Body of pancreas (tissue), 4 donors: Measurements from ENCODE around the gene RBMS1. TPM values are rescaled to one million over a fixed set of nuclear protein-coding genes. Genes with fewer than 3 reads are reported as not detected.

Source experiments
- ATAC-seq: fragments of 150-250 bp; one replicate; pipeline ENCODE4 v1.9.1; 2016
- DNase-seq, 4 donors: peaks; one replicate each; pipeline ENCODE4 v3.0.0-alpha.2; 2019
- H3K27ac ChIP-seq, 4 donors: fragments of 200-600 bp; sonication (generic); 1 replicate in 3 of 4; 2 replicates in 1 of 4; pipeline versions ENCODE4 v1.5.1 to v1.6.1; 2016 to 2019; ENCODE audit warnings: mild to moderate bottlenecking in 1 of 4, mixed read lengths in 1 of 4, moderate library complexity in 1 of 4
- H3K27me3 ChIP-seq, 2 donors: fragments of 200-600 bp; sonication (generic); one replicate each; pipeline ENCODE4 v1.6.0; 2016; ENCODE audit warnings: mild to moderate bottlenecking in 1 of 2
- H3K36me3 ChIP-seq, 2 donors: fragments of 200-600 bp; sonication (generic); replicated peaks in 1 of 2; 2 replicates each; pipeline ENCODE4 v1.5.1; 2016; ENCODE audit warnings: low read depth in 2 of 2; ENCODE audit not compliant: insufficient read depth in 1 of 2
- H3K4me1 ChIP-seq: fragments of 200-600 bp; sonication (generic); one replicate; pipeline ENCODE4 v1.6.0; 2016
- H3K4me3 ChIP-seq, 2 donors: fragments of 200-600 bp; sonication (generic); 1 replicate in 1 of 2; 2 replicates in 1 of 2; pipeline ENCODE4 v1.5.1; 2016 to 2019
- H3K9me3 ChIP-seq, 3 donors: fragments of 200-600 bp; sonication (generic); 1 replicate in 2 of 3; 2 replicates in 1 of 3; pipeline ENCODE4 v1.5.1; 2016
- POLR2A ChIP-seq, 3 donors: fragments of 450-650 bp; IDR thresholded peaks; one replicate each; pipeline ENCODE4 v1.6.1; 2016; ENCODE audit warnings: antibody characterized with exemption in 3 of 3, mild to moderate bottlenecking in 2 of 3
- WGBS, 2 donors: methylation state at CpG; one replicate each; pipeline ENCODE4 v1.1.5; 2017; 5-methylcytosine and 5-hydroxymethylcytosine counted together
- intact Hi-C: fragments of 100-400 bp; cut with DNase I; formaldehyde crosslinking; loops from one replicate; pipeline ENCODE4 v1.15.1; 2023
- total RNA-seq, 2 donors: library from RNA; depleted of rRNA; stranded (reverse); fragments of >200 nt; gene quantifications; one replicate each; pipeline ENCODE4 v1.1.0, GENCODE V29; 2016
- TF ChIP-seq, protein P1 (sequence below), 7 experiments: fragments of 450-650 bp in 4 of 7; fragments of 200-600 bp in 3 of 7; sonication (generic) in 3 of 7; IDR thresholded peaks; one replicate each; pipeline ENCODE4 v1.5.1; 2016 to 2019; ENCODE audit warnings: antibody characterized with exemption in 7 of 7

The RBMS1 gene
- total RNA-seq, 2 donors from 2014 or later: 21.3 to 23.7 TPM

DNA sequence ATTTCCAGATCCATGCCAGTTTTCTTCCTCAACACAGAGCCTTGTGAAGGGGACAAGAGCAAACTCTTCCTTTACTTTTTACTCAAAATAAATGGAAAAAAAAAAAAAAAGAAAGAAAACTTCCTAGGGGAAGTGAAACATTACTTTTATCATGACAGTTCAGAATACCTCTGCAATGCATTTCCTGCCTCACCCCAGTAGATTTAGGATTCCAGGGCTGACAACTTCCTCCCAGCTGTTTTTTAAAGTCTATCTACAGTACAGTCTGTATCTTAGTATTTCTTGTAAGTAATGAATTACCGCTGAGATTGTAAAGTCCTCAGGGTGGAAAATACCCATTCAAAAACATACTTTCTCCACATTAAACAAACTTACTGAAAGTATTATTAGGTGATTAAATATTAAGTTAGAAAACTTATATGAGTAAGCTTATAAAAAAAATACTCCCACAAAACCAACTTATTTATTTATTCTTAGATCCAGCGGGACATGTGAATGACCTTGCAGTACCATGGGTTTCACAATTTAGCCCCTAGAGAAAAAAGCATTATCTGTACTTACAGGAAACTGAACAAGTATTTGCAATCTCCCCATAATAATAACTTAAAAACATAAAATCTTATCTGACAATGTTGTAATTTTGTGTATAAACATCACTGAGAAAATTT lies 117.7 kb downstream of the RBMS1 start:
- TF ChIP-seq, protein P1, sequence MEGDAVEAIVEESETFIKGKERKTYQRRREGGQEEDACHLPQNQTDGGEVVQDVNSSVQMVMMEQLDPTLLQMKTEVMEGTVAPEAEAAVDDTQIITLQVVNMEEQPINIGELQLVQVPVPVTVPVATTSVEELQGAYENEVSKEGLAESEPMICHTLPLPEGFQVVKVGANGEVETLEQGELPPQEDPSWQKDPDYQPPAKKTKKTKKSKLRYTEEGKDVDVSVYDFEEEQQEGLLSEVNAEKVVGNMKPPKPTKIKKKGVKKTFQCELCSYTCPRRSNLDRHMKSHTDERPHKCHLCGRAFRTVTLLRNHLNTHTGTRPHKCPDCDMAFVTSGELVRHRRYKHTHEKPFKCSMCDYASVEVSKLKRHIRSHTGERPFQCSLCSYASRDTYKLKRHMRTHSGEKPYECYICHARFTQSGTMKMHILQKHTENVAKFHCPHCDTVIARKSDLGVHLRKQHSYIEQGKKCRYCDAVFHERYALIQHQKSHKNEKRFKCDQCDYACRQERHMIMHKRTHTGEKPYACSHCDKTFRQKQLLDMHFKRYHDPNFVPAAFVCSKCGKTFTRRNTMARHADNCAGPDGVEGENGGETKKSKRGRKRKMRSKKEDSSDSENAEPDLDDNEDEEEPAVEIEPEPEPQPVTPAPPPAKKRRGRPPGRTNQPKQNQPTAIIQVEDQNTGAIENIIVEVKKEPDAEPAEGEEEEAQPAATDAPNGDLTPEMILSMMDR (IDR thresholded peaks at IDR 0.05): no peak
- TF ChIP-seq POLR2A (IDR thresholded peaks at IDR 0.05): no peak
- 53 to 64% methylated on average over 2 of the region's 2 CpGs for WGBS, 2 donors
- no peak for DNase-seq

DNA sequence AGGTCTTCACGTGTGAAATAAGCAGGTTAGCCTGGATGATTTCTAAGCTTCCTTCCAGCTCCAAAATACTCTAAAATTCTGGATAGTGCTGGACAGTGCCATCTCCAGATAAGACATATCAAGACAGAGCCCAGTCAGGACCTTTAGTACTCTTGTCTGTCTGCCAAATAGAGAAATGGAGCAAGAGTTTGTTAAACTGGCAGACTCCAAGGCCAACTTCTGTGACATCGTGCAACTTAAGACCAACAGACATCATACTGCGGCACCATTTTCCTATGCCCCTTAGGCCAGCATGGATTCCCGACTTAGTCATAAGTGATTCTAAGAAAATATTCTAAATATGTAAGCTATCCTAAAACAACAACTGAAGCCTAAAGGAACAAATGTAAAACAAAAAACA lies 118.6 kb downstream of the RBMS1 start:
- Histone ChIP-seq H3K4me1 (peaks cover 19% of the 10 kb centered on the region), H3K27ac (peak overlapping the region in 1 of 4 donors; percentile 38), H3K4me3 (no peak overlapping the region), H3K27me3 (no peaks in the 10 kb centered on the region), H3K36me3 (no peaks in the 10 kb centered on the region), H3K9me3 (no peaks in the 10 kb centered on the region)
- WGBS, 2 donors: 83 to 87% methylated on average over 4 of the region's 4 CpGs
- TF ChIP-seq, protein P1 (IDR thresholded peaks at IDR 0.05): no peak
- no peak for TF ChIP-seq POLR2A (IDR thresholded peaks at IDR 0.05)
- no peak for DNase-seq
- intact Hi-C loops: no loop called here
- no peak for ATAC-seq

More for the DNA sequence above, 117.7 kb downstream of the RBMS1 start:
- peak; percentile 30 for ATAC-seq
- intact Hi-C loops: no loop called here
- Histone ChIP-seq H3K27ac (peak overlapping the region in 1 of 4 donors; percentile 38), H3K4me3 (no peak overlapping the region), H3K4me1 (peaks cover 17% of the 10 kb centered on the region), H3K27me3 (no peaks in the 10 kb centered on the region), H3K36me3 (no peaks in the 10 kb centered on the region), H3K9me3 (no peaks in the 10 kb centered on the region)

DNA sequence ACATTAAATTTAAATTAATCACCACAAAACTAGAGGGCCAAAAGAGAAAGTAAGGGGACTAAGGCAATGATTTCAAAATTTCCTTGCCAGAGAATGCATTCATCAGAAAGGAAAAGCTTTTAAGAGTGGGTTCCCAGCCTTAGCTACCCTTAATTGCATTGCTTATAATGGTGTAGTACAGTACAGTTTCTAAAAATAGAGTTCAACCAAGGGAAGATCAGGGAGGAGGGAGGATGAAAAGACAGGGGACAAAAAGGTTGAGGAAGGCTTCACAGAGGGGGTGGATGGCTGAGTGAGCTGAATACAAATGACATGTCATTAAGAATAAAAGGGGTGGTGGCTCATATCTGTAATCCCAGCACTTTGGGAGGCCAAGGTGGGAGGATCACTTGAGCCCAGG lies 119.9 kb downstream of the RBMS1 start:
- no peaks in the 10 kb centered on the region for H3K27me3 ChIP-seq
- H3K4me3 ChIP-seq: no peak overlapping the region
- H3K27ac ChIP-seq: no peak overlapping the region
- H3K4me1 ChIP-seq: peaks cover 33% of the 10 kb centered on the region
- H3K36me3 ChIP-seq: no peaks in the 10 kb centered on the region
- DNase-seq: no peak
- intact Hi-C loops: no loop called here
- TF ChIP-seq, protein P1 (IDR thresholded peaks at IDR 0.05): no peak
- no peak for TF ChIP-seq POLR2A (IDR thresholded peaks at IDR 0.05)
- no peak for ATAC-seq
- H3K9me3 ChIP-seq: no peaks in the 10 kb centered on the region

DNA sequence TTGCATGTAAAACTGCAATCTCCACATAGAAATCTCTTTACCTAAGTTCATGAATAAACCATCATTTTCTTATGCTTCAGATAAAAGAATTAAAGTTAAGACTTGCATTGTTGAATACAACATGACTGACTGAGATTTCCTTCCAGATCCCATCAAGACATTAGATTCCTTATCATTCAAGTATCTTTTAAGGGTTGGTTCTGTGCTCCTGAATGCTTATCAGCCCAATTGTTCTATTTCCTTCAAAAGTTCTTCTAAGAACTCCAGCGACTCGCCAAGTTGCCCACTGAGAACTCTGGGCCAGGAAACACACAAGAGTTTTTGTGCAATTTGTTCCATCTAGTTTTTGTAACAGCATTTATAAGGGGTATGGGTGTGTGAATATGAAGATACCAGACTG lies 120.3 kb downstream of the RBMS1 start:
- intact Hi-C loops: no loop called here
- H3K9me3 ChIP-seq: no peaks in the 10 kb centered on the region
- H3K27me3 ChIP-seq: no peaks in the 10 kb centered on the region
- ATAC-seq: no peak
- TF ChIP-seq POLR2A (IDR thresholded peaks at IDR 0.05): no peak
- TF ChIP-seq, protein P1 (IDR thresholded peaks at IDR 0.05): no peak
- no peak overlapping the region for H3K27ac ChIP-seq
- peaks cover 33% of the 10 kb centered on the region for H3K4me1 ChIP-seq
- H3K36me3 ChIP-seq: no peaks in the 10 kb centered on the region
- no peak for DNase-seq
- WGBS, 2 donors: 78 to 94% methylated on average over 2 of the region's 2 CpGs
- H3K4me3 ChIP-seq: no peak overlapping the region

DNA sequence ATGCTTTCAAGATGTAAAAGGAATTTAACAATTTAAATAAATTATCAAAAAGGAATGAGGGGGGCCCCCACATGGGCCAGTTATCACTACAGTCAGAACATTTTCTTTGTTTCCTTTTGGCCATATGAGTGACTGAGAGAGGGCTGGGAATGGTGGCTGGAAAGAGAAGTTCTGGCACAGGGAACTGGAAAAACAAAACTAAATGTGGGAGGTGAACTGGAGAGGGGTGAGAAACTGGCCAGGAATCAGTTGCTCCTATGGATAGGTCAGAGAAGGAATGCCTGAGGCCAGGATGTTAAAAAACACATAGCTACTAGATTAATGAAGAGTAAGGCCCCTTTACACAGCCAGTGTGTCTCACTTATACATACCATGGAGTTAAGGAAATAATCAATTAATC lies 121.0 kb downstream of the RBMS1 start:
- TF ChIP-seq, protein P1 (IDR thresholded peaks at IDR 0.05): no peak
- TF ChIP-seq POLR2A (IDR thresholded peaks at IDR 0.05): no peak
- no peak overlapping the region for H3K27ac ChIP-seq
- ATAC-seq: no peak
- no peaks in the 10 kb centered on the region for H3K9me3 ChIP-seq
- intact Hi-C loops: no loop called here
- H3K4me3 ChIP-seq: no peak overlapping the region
- no peaks in the 10 kb centered on the region for H3K36me3 ChIP-seq
- DNase-seq: no peak
- peaks cover 37% of the 10 kb centered on the region for H3K4me1 ChIP-seq
- H3K27me3 ChIP-seq: no peaks in the 10 kb centered on the region
